ENCODE results near the gene AMBP. TPM values are rescaled to one million over a fixed set of nuclear protein-coding genes. Genes with fewer than 3 reads are reported as not detected.
A peak's percentile ranks its signal among the peaks of the same experiment; 100 is the strongest.

AMBP gene
- total and polyA plus RNA-seq, 2 of the 13 experiments (the other 11 are each of a cell fraction or from before 2014, with no cell fraction given): 1,510 to 2,580 TPM

DNA sequence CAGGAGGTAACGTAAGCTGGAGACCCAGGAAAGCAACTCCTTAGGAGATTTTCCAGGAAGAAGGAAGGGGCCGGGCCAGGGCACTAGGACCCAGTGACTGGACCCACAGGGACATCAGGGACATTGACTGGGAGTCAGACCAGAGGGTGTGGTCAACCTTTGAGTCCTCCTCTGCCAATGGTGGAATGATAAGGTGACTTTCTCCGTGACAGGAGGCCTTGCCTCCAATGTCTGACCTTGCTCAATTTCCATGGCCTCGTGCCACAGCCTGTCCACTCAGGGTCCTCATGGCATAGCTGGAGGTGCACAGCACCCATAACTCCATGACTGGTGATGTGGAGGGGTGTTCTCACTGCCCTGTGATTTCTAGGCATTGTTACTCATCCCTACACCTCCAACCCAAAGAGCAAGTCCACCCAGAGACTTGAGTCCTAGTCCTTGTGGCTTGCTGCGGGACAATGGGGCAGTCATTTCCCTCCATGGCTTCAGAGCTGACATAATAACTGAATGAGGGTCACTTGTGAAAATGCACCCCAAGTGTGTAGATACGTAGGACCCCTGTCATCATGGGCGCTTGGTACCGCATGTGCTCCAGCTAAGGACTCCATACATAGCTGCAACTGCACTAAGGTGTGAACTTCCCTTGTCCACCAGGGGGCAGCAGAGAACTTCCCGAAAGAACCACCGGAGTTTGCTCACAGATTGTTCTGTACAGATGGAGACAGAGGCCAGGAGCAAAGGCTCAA, 4.1 kb upstream of the AMBP start (continued):
- TF ChIP-seq, protein P1, sequence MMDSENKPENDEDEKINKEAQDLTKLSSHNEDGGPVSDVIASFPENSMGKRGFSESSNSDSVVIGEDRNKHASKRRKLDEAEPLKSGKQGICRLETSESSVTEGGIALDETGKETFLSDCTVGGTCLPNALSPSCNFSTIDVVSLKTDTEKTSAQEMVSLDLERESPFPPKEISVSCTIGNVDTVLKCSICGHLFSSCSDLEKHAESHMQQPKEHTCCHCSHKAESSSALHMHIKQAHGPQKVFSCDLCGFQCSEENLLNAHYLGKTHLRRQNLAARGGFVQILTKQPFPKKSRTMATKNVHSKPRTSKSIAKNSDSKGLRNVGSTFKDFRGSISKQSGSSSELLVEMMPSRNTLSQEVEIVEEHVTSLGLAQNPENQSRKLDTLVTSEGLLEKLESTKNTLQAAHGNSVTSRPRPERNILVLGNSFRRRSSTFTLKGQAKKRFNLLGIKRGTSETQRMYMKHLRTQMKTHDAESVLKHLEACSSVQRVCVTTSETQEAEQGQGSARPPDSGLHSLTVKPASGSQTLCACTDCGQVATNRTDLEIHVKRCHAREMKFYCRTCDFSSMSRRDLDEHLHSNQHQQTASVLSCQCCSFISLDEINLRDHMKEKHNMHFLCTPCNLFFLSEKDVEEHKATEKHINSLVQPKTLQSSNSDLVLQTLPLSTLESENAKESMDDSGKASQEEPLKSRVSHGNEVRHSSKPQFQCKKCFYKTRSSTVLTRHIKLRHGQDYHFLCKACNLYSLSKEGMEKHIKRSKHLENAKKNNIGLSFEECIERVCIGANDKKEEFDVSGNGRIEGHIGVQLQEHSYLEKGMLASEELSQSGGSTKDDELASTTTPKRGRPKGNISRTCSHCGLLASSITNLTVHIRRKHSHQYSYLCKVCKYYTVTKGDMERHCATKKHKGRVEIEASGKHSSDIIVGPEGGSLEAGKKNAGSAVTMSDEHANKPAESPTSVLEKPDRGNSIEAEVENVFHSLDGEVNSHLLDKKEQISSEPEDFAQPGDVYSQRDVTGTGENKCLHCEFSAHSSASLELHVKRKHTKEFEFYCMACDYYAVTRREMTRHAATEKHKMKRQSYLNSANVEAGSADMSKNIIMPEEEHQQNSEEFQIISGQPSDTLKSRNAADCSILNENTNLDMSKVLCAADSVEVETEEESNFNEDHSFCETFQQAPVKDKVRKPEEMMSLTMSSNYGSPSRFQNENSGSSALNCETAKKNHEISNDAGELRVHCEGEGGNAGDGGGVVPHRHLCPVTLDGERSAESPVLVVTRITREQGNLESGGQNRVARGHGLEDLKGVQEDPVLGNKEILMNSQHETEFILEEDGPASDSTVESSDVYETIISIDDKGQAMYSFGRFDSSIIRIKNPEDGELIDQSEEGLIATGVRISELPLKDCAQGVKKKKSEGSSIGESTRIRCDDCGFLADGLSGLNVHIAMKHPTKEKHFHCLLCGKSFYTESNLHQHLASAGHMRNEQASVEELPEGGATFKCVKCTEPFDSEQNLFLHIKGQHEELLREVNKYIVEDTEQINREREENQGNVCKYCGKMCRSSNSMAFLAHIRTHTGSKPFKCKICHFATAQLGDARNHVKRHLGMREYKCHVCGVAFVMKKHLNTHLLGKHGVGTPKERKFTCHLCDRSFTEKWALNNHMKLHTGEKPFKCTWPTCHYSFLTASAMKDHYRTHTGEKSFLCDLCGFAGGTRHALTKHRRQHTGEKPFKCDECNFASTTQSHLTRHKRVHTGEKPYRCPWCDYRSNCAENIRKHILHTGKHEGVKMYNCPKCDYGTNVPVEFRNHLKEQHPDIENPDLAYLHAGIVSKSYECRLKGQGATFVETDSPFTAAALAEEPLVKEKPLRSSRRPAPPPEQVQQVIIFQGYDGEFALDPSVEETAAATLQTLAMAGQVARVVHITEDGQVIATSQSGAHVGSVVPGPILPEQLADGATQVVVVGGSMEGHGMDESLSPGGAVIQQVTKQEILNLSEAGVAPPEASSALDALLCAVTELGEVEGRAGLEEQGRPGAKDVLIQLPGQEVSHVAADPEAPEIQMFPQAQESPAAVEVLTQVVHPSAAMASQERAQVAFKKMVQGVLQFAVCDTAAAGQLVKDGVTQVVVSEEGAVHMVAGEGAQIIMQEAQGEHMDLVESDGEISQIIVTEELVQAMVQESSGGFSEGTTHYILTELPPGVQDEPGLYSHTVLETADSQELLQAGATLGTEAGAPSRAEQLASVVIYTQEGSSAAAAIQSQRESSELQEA (CRISPR knock-in tag; IDR thresholded peaks at IDR 0.05; ENCODE audit: not compliant biosample characterization): no peak
- TF ChIP-seq, protein P2, sequence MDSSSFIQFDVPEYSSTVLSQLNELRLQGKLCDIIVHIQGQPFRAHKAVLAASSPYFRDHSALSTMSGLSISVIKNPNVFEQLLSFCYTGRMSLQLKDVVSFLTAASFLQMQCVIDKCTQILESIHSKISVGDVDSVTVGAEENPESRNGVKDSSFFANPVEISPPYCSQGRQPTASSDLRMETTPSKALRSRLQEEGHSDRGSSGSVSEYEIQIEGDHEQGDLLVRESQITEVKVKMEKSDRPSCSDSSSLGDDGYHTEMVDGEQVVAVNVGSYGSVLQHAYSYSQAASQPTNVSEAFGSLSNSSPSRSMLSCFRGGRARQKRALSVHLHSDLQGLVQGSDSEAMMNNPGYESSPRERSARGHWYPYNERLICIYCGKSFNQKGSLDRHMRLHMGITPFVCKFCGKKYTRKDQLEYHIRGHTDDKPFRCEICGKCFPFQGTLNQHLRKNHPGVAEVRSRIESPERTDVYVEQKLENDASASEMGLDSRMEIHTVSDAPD (CRISPR knock-in tag; IDR thresholded peaks at IDR 0.05): peak; percentile 73; the same call in 1 of the 2 replicates
- no peak; the same call in 1 of the 2 replicates for TF ChIP-seq ZNF7 (CRISPR knock-in tag; IDR thresholded peaks at IDR 0.05)
- 0 out of 2 replicates have a peak, but pooled peaks have one; percentile 24 for TF ChIP-seq HNRNPL (IDR thresholded peaks at IDR 0.05; ENCODE audit: low read depth, low read length)
- no peak for TF ChIP-seq ZNF207 (IDR thresholded peaks at IDR 0.05; ENCODE audit: borderline replicate concordance)
- TF ChIP-seq, protein P3, sequence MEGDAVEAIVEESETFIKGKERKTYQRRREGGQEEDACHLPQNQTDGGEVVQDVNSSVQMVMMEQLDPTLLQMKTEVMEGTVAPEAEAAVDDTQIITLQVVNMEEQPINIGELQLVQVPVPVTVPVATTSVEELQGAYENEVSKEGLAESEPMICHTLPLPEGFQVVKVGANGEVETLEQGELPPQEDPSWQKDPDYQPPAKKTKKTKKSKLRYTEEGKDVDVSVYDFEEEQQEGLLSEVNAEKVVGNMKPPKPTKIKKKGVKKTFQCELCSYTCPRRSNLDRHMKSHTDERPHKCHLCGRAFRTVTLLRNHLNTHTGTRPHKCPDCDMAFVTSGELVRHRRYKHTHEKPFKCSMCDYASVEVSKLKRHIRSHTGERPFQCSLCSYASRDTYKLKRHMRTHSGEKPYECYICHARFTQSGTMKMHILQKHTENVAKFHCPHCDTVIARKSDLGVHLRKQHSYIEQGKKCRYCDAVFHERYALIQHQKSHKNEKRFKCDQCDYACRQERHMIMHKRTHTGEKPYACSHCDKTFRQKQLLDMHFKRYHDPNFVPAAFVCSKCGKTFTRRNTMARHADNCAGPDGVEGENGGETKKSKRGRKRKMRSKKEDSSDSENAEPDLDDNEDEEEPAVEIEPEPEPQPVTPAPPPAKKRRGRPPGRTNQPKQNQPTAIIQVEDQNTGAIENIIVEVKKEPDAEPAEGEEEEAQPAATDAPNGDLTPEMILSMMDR (CRISPR knock-in tag; IDR thresholded peaks at IDR 0.05): peak; percentile 97
- TF ChIP-seq, protein P4, sequence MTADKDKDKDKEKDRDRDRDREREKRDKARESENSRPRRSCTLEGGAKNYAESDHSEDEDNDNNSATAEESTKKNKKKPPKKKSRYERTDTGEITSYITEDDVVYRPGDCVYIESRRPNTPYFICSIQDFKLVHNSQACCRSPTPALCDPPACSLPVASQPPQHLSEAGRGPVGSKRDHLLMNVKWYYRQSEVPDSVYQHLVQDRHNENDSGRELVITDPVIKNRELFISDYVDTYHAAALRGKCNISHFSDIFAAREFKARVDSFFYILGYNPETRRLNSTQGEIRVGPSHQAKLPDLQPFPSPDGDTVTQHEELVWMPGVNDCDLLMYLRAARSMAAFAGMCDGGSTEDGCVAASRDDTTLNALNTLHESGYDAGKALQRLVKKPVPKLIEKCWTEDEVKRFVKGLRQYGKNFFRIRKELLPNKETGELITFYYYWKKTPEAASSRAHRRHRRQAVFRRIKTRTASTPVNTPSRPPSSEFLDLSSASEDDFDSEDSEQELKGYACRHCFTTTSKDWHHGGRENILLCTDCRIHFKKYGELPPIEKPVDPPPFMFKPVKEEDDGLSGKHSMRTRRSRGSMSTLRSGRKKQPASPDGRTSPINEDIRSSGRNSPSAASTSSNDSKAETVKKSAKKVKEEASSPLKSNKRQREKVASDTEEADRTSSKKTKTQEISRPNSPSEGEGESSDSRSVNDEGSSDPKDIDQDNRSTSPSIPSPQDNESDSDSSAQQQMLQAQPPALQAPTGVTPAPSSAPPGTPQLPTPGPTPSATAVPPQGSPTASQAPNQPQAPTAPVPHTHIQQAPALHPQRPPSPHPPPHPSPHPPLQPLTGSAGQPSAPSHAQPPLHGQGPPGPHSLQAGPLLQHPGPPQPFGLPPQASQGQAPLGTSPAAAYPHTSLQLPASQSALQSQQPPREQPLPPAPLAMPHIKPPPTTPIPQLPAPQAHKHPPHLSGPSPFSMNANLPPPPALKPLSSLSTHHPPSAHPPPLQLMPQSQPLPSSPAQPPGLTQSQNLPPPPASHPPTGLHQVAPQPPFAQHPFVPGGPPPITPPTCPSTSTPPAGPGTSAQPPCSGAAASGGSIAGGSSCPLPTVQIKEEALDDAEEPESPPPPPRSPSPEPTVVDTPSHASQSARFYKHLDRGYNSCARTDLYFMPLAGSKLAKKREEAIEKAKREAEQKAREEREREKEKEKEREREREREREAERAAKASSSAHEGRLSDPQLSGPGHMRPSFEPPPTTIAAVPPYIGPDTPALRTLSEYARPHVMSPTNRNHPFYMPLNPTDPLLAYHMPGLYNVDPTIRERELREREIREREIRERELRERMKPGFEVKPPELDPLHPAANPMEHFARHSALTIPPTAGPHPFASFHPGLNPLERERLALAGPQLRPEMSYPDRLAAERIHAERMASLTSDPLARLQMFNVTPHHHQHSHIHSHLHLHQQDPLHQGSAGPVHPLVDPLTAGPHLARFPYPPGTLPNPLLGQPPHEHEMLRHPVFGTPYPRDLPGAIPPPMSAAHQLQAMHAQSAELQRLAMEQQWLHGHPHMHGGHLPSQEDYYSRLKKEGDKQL (CRISPR knock-in tag; IDR thresholded peaks at IDR 0.05; ENCODE audit: low read depth): peak; percentile 12; the same call in 1 of the 2 replicates
- no peak for TF ChIP-seq HNRNPLL (IDR thresholded peaks at IDR 0.05; ENCODE audit: low read depth, low read length, poor library complexity, severe bottlenecking)
- TF ChIP-seq SP140L (CRISPR knock-in tag; IDR thresholded peaks at IDR 0.05; ENCODE audit: borderline replicate concordance): peak; percentile 58; the same call in 1 of the 2 replicates
- TF ChIP-seq NR1H2 (CRISPR knock-in tag; IDR thresholded peaks at IDR 0.05; ENCODE audit: borderline replicate concordance, low read depth): peak; percentile 39; the same call in 1 of the 2 replicates
